Measurements from ENCODE around the gene SHISA8.
A peak's percentile ranks its signal among the peaks of the same experiment; 100 is the strongest.

The SHISA8 gene

DNA sequence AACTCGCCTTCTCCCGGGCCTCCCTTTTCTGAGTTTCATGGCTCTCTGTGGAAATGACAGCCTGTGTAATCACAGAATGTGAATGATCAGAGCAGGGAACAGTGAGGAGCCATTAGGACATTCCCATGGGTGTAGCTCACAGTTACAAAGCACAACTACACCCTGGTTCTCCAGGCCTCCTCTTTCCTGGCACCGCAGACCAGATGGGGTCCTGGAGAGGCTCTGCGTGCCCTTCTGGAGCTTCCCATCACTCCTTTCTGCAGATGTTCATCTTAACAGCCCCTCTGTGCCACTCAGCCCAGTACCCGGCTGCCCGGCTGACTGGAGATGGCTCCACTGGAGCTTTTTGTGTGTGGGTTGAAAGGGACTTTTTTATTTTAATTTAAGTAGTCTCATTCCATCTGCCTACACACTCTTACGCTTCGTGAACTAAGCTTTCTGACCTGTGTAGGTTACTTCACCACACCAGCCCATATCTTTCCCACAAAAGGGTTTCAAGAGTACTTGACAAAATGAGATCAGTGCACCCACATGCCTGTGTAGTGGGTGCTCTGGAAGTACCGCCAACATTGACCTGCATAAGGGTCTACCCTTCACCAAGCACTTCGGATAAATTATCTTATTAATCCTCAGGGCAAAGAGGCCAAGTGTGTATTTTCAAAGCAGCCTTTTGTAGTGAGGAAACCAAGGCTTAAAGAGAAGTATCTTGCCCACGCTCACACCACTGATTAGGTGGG, 52.2 kb downstream of the SHISA8 start:
- DNase-seq (ENCODE audit: low read depth in 1 of 2, low spot score in 1 of 2) = peak in 1 of 2 donors; percentile 40

- DNase-seq (ENCODE audit: low read depth in 1 of 2, low spot score in 1 of 2) = peak; percentile 6 to 29
Measured at GRCh38 chr22:41862160-41862529, 52.7 kb downstream of the SHISA8 start.

Measured in stimulated activated CD4-positive, alpha-beta T cell treated with anti-CD3 and anti-CD28 coated beads, Interleukin-15, amount 100 ng/mL, for 1 hour (primary cell).